ENCODE data around the gene HBQ1. TPM values are rescaled to one million over a fixed set of nuclear protein-coding genes. Genes with fewer than 3 reads are reported as not detected.
"Not testable (repeated sequence)": the region's sequence is repeated elsewhere in the genome, so short reads cannot be mapped to it uniquely, and the experiment has no call there.

Gene HBQ1
- total RNA-seq, 2 experiments from 2014 or later, result not detected

- peaks cover 68% of the 10 kb centered on the region for H3K27me3 Mint-ChIP-seq
- H3K4me3 Mint-ChIP-seq; H3K9me3 Mint-ChIP-seq (ENCODE audit: low read depth); H3K4me1 Mint-ChIP-seq; DNase-seq; H3K27ac Mint-ChIP-seq; H3K36me3 Mint-ChIP-seq; ATAC-seq: not testable (repeated sequence)
- CTCF ChIA-PET, result interaction anchor here (1.5 to 1.6 kb wide), 2 partner anchors 56 to 67 kb away, joined by 3 to 7 read pairs; no protein-coding TSS in a partner anchor
These were observed 6.1 kb upstream of the HBQ1 start for GRCh38 chr16:173928-174769.

GRCh38 chr16:175011-175949, 5.0 kb upstream of the HBQ1 start:
- Mint-ChIP-seq H3K4me3 (no peak overlapping the region), H3K4me1 (peaks cover 10% of the 10 kb centered on the region), H3K36me3 (no peaks in the 10 kb centered on the region), H3K9me3 (ENCODE audit: low read depth) (no peaks in the 10 kb centered on the region), H3K27me3 (peaks cover 67% of the 10 kb centered on the region), H3K27ac (no peak overlapping the region)
- no peak for DNase-seq
- ATAC-seq, result no peak
- CTCF ChIA-PET, result interaction anchor here (1.5 to 1.6 kb wide), 2 partner anchors 57 to 68 kb away, joined by 3 to 7 read pairs; no protein-coding TSS in a partner anchor

- CTCF ChIA-PET; H3K4me3 Mint-ChIP-seq; H3K9me3 Mint-ChIP-seq (ENCODE audit: low read depth); H3K36me3 Mint-ChIP-seq; DNase-seq; H3K4me1 Mint-ChIP-seq; H3K27ac Mint-ChIP-seq; ATAC-seq: not testable (repeated sequence)
- H3K27me3 Mint-ChIP-seq, result peaks cover 64% of the 10 kb centered on the region
These were observed 4.3 kb upstream of the HBQ1 start for GRCh38 chr16:176006-176405.

- not testable (repeated sequence) for H3K9me3 Mint-ChIP-seq (ENCODE audit: low read depth); H3K36me3 Mint-ChIP-seq; DNase-seq; H3K4me3 Mint-ChIP-seq; H3K27ac Mint-ChIP-seq
- peak; percentile 63 for ATAC-seq
- Mint-ChIP-seq H3K4me1 (peaks cover 11% of the 10 kb centered on the region), H3K27me3 (peaks cover 60% of the 10 kb centered on the region)
- CTCF ChIA-PET, result interaction anchor here (1.3 kb wide), 1 partner anchor 70 kb away, joined by 5 read pairs; no protein-coding TSS in a partner anchor
These were observed 3.5 kb upstream of the HBQ1 start, which contains the start of gene HBA1 for GRCh38 chr16:176477-177382. Gene HBA1 (plus strand): TSS chr16:176680. CDS start chr16:176717, 37 bp downstream.

- no peaks in the 10 kb centered on the region for H3K9me3 Mint-ChIP-seq (ENCODE audit: low read depth)
- H3K27me3 Mint-ChIP-seq, result peaks cover 58% of the 10 kb centered on the region
- H3K4me1 Mint-ChIP-seq, result peaks cover 11% of the 10 kb centered on the region
- ATAC-seq (no peak), DNase-seq (no peak)
- no peak overlapping the region for H3K4me3 Mint-ChIP-seq
- CTCF ChIA-PET, result interaction anchor here (1.3 kb wide), 1 partner anchor 70 kb away, joined by 5 read pairs; no protein-coding TSS in a partner anchor
- no peaks in the 10 kb centered on the region for H3K36me3 Mint-ChIP-seq
- H3K27ac Mint-ChIP-seq, result no peak overlapping the region
These were observed 2.9 kb upstream of the HBQ1 start for GRCh38 chr16:177394-177822.

- CTCF ChIA-PET, result interaction anchor here (1.3 kb wide), 1 partner anchor 71 kb away, joined by 5 read pairs; no protein-coding TSS in a partner anchor
- H3K9me3 Mint-ChIP-seq (ENCODE audit: low read depth), result no peaks in the 10 kb centered on the region
- H3K4me1 Mint-ChIP-seq, result peaks cover 11% of the 10 kb centered on the region
- H3K36me3 Mint-ChIP-seq, result no peaks in the 10 kb centered on the region
- DNase-seq, result no peak
- no peak overlapping the region for H3K4me3 Mint-ChIP-seq
- peaks cover 58% of the 10 kb centered on the region for H3K27me3 Mint-ChIP-seq
- no peak overlapping the region for H3K27ac Mint-ChIP-seq
- ATAC-seq, result no peak
These were observed 2.1 kb upstream of the HBQ1 start for GRCh38 chr16:177981-178667.

- H3K4me3 Mint-ChIP-seq, result no peak overlapping the region
- no peaks in the 10 kb centered on the region for H3K36me3 Mint-ChIP-seq
- H3K27me3 Mint-ChIP-seq, result peaks cover 53% of the 10 kb centered on the region
- H3K27ac Mint-ChIP-seq, result no peak overlapping the region
- no peak for ATAC-seq
- CTCF ChIA-PET, result no interaction called here
- H3K9me3 Mint-ChIP-seq (ENCODE audit: low read depth), result no peaks in the 10 kb centered on the region
- peaks cover 7% of the 10 kb centered on the region for H3K4me1 Mint-ChIP-seq
- DNase-seq, result no peak
These were observed 1.6 kb upstream of the HBQ1 start for GRCh38 chr16:178668-179015.

- no peak for ATAC-seq
- Mint-ChIP-seq H3K9me3 (ENCODE audit: low read depth) (no peaks in the 10 kb centered on the region), H3K27ac (no peak overlapping the region), H3K4me1 (peaks cover 7% of the 10 kb centered on the region), H3K36me3 (no peaks in the 10 kb centered on the region), H3K4me3 (no peak overlapping the region), H3K27me3 (peaks cover 46% of the 10 kb centered on the region)
- CTCF ChIA-PET, result interaction anchor here (1.0 to 4.5 kb wide), 3 partner anchors 9 to 83 kb away, joined by 3 to 39 read pairs (median 8); no protein-coding TSS in a partner anchor
- no peak for DNase-seq
These were observed 807 bp upstream of the HBQ1 start for GRCh38 chr16:179211-180092.

GRCh38 chr16:180681-181564, 664 bp downstream of the HBQ1 start:
- peaks cover 7% of the 10 kb centered on the region for H3K4me1 Mint-ChIP-seq
- H3K9me3 Mint-ChIP-seq (ENCODE audit: low read depth), result no peaks in the 10 kb centered on the region
- DNase-seq, result peak; percentile 85
- CTCF ChIA-PET, result interaction anchor here (0.7 to 4.5 kb wide), 18 partner anchors 10 to 181 kb away, joined by 3 to 39 read pairs (median 5); partner anchors contain the start of genes NPRL3, POLR3K and SNRNP25
- peak; percentile 86 for ATAC-seq
- no peak overlapping the region for H3K27ac Mint-ChIP-seq
- H3K36me3 Mint-ChIP-seq, result peaks cover 6% of the 10 kb centered on the region
- no peak overlapping the region for H3K4me3 Mint-ChIP-seq
- peaks cover 31% of the 10 kb centered on the region for H3K27me3 Mint-ChIP-seq

- no peaks in the 10 kb centered on the region for H3K9me3 Mint-ChIP-seq (ENCODE audit: low read depth)
- ATAC-seq, result no peak
- CTCF ChIA-PET, result interaction anchor here (0.5 to 4.5 kb wide), 16 partner anchors 11 to 181 kb away, joined by 3 to 39 read pairs (median 4); partner anchors contain the start of gene LUC7L
- no peak overlapping the region for H3K27ac Mint-ChIP-seq
- H3K4me1 Mint-ChIP-seq, result peaks cover 7% of the 10 kb centered on the region
- no peak overlapping the region for H3K4me3 Mint-ChIP-seq
- DNase-seq, result no peak
- peaks cover 6% of the 10 kb centered on the region for H3K36me3 Mint-ChIP-seq
- peaks cover 30% of the 10 kb centered on the region for H3K27me3 Mint-ChIP-seq
These were observed 1.3 kb downstream of the HBQ1 start for GRCh38 chr16:181565-182021.

All from activated CD8-positive, alpha-beta memory T cell treated with anti-CD3 and anti-CD28 coated beads, Interleukin-2, amount 10 ng/mL, durations not matched to agents 7 days and 5 days (primary cell).